GM12875 (cell line): Measurements from ENCODE around the gene IDI2.
A peak's percentile ranks its signal among the peaks of the same experiment; 100 is the strongest.

ENCODE experiments used
- H3K4me3 ChIP-seq: one replicate; pipeline ENCODE4 v1.5.1; 2011; ENCODE audit warnings: low read depth, low read length, control low read depth
- TF ChIP-seq, protein P1 (sequence below): IDR thresholded peaks from 2 replicates; pipeline ENCODE4 v1.5.1; 2011; ENCODE audit warnings: low read depth, mild to moderate bottlenecking, control low read depth, inconsistent platforms, low read length, moderate library complexity, borderline replicate concordance; ENCODE audit not compliant: insufficient read depth

The IDI2 gene

DNA sequence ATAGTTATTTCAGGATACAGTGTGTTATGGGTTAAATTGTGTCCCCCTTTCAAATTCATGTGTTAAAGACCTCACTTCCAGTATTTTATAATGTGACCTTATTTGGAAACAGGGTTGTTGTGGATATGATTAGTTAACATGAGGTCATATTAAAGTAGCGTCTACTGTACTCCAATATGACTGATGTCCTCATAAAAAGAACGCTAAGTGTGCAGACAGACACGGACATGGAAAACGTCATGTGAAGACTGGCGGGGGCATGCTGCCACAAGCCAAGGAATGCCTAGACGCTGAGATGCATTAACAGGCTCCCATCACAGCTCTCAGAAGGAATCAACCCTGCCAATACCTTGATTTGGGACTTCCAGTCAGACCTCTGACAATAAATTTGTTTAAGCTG lies 29.0 kb upstream of the IDI2 start:
- no peak overlapping the region for H3K4me3 ChIP-seq

DNA sequence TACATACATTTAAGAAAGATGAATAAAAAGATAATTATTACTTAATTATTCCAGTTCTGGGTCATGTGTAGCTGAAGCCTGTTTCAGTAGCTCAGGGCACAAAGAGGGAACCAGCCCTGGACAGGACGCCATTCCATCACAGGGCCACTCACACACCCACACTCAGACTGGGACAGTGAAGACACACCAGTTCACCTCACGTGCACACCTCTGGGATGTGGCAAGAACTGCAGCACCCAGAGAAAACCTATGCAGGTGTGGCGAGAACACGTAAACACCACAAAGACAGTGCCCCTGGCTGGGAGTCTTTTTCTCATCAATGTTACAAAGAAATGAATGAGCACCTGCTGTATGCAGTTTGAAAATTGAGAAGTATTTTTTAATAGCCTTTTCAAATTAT lies 24.9 kb upstream of the IDI2 start:
- TF ChIP-seq, protein P1, sequence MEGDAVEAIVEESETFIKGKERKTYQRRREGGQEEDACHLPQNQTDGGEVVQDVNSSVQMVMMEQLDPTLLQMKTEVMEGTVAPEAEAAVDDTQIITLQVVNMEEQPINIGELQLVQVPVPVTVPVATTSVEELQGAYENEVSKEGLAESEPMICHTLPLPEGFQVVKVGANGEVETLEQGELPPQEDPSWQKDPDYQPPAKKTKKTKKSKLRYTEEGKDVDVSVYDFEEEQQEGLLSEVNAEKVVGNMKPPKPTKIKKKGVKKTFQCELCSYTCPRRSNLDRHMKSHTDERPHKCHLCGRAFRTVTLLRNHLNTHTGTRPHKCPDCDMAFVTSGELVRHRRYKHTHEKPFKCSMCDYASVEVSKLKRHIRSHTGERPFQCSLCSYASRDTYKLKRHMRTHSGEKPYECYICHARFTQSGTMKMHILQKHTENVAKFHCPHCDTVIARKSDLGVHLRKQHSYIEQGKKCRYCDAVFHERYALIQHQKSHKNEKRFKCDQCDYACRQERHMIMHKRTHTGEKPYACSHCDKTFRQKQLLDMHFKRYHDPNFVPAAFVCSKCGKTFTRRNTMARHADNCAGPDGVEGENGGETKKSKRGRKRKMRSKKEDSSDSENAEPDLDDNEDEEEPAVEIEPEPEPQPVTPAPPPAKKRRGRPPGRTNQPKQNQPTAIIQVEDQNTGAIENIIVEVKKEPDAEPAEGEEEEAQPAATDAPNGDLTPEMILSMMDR, result peak; percentile 40; the same call in 1 of the 2 replicates
- H3K4me3 ChIP-seq, result no peak overlapping the region

More for the DNA sequence above, 29.0 kb upstream of the IDI2 start:
- TF ChIP-seq, protein P1, result no peak

DNA sequence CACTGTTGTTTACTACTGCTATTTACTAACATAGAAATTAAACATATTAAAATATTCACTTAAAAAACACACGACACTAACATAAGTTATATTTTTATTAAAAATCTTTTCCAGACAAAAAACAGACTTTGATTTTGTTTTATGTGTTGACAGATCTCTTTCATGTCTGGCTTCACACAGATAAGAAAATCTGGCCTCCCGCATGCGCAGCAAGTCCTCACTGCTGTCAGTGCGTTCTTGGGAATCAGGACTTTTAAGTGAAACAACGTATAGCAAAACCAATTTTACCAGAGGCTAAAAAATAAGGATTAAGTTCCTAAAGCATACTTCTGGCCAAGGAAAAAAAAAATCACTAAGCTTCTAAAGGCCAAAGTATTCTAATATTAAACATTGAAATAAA lies 24.5 kb upstream of the IDI2 start:
- peak overlapping the region; percentile 75 for H3K4me3 ChIP-seq
- TF ChIP-seq, protein P1, result no peak

DNA sequence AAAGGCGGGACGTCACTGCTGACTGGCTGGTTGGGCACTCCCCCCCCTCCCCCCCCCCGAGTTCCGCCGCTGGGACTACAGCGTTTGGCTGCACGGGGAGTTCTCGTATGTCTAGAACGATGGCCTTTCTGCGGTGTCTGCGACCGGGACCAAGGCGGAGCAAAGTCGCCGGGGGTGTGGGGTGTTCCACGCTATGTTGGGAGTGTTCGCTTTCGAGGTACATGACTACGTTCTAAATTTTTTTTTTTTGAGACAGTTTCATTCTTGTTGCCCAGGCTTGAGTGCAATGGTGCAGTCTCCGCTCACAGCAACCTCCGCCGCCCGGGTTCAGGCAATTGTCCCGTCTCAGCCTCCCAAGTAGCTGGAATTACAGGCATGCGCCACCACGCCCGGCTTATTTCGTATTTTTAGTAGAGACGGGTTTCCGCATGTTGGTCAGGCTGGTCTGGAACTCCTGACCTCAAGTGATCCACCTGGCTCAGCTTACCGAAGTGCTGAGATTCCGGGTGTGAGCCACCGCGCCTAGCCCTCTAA lies 23.8 kb upstream of the IDI2 start:
- peak overlapping the region; percentile 75 for H3K4me3 ChIP-seq
- TF ChIP-seq, protein P1, result no peak

DNA sequence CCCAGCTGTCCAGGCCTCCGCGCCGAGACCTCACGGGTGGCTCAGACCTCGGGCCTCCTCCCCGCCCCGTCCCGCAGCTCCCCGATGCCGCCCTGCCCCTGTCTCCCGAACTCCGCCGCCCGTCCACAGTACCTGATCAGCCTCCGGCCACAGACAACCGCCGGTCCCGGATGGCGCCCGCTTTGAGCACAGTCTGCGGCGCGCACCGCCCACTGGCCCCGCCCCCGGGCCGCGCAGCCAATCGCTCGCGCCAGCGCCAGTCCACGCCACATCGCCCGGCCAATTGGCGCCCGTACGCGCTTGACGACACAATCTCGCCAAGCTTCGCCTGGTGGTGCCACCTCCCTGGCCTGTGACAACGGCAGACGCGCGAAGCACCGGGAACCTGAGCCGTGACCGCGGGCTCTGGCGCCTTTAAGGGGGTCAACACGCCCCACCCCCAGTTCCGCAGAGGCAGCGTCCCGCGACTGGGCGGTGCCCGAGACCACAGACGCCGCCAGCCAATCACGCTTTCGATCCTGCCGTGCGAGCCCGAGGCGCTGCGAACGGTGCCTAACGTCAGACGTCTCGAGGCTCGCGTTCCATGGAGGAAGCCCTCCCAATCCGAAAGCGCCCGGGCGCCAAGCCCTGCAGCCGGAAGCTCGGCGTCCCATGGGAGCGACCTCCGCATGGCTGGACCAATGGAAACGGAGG lies 23.2 kb upstream of the IDI2 start, which contains the start of gene IDI1:
Gene IDI1, minus strand, starts transcription at position 388 of the 693 bp plus-strand sequence. Its CDS starts 116 bp downstream, at position 272.
- TF ChIP-seq, protein P1, result no peak
- H3K4me3 ChIP-seq, result peak within 1 kb of the TSS; percentile 75

DNA sequence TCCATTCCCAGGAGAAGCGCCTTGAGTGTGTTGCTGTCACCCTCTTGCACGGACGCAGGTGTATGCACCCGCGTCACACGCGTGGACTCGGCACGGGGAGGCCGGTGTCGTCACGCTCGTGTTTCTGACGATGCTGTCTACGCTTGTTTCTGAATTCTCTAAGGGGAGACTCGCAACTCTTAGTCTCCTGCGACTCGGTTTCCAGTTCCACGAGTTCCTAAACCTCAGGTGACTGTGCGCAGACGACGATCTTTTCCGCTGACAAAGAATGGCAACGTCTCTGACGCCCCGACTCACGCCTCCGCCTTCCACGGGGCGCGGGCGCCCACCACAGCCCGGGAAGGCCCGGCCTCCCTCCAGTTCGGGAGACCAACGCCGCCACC lies 22.7 kb upstream of the IDI2 start:
- TF ChIP-seq, protein P1, result no peak
- H3K4me3 ChIP-seq, result peak overlapping the region; percentile 75

DNA sequence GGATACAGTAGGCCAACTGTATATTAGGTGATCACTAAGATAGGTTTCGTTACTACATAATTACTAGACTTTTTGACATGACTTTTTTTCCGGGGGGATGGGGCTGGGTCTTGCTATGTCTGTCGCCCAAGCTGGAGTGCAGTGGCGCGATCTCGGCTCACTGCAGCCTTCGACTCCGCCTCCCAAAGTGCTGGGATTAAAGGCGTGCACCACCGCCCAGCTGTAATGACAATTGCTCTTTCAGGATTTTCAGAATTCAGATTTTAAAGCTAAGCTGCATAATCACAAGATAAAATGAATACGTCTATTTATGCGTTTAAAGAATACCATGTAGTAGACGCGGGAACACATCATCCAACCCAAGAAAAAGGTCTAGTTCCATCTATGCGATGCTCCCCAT lies 22.3 kb upstream of the IDI2 start:
- TF ChIP-seq, protein P1, result no peak
- H3K4me3 ChIP-seq, result peak overlapping the region; percentile 75
